HG03135 (cell line): ENCODE results near the gene ITPRID1.
"Not testable (repeated sequence)": the region's sequence is repeated elsewhere in the genome, so short reads cannot be mapped to it uniquely, and the experiment has no call there.

Source experiments
- ATAC-seq: cut with Tn5 transposase; IDR thresholded peaks from one replicate; pipeline ENCODE4 v1.9.1; 2021; ENCODE audit warnings: mild to moderate bottlenecking, moderate library complexity; ENCODE audit not compliant: unreplicated experiment

ITPRID1 gene

DNA sequence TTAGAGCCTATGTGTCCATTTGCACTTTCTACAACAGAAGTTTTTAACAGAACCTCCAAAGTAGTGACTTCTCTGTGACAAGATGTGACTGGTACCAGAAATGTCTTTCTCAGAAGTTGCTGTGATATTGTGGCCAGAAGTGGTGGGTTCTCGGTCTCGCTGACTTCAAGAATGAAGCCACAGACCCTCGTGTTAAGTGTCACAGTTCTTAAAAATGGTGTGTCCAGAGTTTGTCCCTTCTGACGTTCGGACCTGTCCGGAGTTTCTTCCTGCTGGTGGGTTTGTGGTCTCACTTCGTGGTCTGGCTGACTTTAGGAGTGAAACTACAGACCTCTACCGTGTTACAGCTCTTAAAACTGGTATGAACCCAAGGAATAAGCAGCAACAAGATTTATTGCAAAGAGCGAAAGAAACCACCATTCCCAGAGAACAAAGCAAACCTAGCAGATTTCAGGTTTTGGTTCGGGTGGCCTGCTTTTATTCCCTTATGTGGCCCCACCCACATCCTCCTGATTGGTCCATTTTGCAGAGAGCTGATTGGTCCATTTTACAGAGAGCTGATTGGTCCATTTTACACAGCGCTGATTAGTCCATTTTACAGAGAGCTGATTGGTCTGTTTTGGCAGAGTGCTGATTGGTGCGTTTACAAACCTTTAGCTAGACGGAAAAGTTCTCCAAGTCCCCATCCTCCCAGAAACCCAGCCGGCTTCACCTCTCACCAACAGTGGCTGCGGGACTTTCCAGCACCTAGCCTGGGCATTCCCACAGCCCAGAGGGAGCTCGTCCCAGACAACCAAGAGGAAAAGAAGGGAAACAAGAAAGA is 3.0 kb downstream of the ITPRID1 start:
- ATAC-seq: no peak

DNA sequence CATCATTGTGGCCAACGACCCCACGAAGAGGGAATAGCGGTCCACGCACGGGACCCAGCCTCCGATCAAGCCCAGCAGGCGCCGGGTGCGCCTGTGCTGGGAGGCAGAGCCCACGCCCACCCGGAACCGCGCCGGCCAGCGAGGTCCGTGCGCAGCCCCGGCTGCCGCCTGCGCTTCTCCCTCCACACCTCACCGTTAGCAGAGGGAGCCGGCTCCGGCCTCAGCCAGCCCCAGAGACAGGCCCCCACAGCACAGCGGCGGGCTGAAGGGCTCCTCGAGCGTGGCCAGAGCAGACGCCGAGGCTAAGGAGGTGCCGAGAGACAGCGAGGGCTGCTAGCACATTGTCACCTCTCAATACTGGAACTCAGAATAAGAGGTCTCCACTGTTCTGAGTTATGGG is 3.6 kb downstream of the ITPRID1 start:
- ATAC-seq: no peak

DNA sequence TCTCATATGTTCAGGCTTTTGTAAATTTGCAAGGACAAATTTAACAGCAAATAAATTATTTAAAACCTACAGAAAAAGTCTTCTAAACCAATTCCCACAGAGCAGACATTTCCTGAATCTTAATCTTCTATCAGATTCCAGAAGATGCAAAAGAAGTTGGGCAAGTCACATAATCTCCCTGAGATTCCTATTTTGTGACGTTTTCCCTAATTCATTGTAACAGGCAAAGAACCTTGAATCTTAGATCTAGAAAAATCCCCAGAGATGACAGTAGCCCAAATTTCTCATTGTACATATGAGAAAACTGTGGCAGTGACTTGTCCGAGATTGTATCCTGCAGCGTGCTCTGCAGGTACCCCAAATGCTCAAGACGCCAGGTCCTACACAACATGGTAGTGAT is 4.9 kb downstream of the ITPRID1 start:
- no peak for ATAC-seq

DNA sequence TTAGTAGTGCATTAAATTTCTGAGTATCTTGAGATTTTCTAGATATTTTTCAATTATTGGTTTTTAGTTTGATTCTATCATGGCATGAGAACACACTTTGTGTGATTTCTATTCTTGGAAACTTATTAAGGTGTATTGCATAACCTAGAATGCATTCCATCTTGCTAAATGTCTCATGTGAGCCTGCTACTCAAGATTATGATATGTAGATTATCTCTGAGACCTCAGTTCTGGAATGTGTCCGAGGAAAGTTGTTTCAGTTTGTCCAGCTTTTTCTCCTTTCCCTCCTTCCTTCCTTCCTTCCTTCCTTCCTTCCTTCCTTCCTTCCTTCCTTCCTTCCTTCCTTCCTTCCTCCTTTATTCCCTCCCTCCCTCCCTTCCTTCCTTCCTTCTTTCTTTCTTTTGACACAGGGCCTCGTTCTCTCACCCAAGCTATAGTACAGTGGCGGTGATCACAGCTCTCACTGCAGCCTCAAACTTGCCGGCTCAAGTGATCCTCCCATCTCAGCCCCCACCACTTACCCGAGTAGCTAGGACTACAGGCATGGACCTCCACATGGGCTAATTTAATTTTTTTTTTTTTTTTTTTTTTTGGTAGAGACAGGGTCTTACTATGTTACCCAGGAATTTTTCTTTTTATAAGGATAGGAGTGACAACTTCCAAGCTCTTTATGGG is 7.6 kb downstream of the ITPRID1 start:
- ATAC-seq: no peak

DNA sequence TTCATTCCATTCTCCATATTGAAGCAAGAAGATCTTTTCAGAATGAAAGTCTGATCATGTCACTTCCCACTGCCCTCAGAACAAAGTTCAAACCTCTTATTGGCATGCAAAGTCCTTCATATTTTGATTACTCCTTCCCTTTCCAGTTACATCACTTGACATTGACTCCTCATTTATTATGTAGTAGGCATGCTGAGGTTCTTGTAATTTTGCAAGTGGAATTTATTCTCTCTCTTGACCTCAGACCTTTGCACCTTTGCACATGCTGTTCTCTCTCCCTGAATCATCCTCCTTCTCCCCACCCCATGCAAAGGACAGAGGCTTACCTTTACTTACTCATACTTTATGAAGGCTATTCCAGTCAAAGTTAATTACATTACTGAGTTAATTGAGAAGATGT is 13.0 kb downstream of the ITPRID1 start:
- ATAC-seq: no peak

DNA sequence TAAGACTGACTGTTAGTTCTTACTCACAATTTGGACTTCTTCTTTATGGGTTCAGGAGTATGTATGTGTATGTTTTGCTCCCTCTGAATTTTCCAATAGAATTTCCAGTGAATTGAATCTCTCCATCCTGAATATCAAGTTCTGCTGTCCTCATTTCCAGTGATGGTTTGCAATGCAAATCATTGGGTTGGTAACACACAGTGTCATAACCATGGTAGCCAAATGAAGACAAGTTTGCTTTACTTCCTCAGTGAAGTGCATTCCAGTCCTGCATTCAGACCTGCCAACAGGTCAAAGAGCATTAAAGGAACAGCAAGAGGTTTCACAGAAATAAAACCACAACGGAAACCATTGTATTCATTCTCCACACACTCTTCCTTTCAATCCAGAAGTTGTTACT is 15.2 kb downstream of the ITPRID1 start:
- ATAC-seq: no peak

DNA sequence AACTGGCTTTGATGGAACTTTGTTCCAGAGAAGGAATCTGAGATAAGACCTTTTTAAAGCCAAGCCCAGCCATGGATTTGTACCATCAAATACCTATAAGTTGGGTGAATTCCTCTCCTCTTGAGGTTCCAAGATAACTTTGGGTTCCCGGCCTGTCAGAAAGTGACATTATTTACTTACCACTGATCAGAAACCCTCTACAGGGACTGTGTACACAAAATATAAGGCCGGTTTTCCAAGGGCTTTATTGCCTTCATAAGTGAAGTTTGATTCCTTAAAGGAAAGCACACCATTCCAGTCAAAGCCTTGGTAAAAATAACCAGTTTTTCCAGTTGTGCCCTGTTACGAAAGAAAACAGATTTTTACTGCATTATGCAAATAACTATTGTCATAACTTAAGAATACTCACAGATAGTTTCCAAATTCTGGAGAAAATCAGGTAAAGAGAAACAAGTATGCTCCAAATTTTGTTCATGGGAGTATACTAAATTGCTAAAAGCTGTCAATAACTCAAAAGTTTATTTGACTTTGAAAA is 26.8 kb downstream of the ITPRID1 start:
- ATAC-seq: not testable (repeated sequence)

DNA sequence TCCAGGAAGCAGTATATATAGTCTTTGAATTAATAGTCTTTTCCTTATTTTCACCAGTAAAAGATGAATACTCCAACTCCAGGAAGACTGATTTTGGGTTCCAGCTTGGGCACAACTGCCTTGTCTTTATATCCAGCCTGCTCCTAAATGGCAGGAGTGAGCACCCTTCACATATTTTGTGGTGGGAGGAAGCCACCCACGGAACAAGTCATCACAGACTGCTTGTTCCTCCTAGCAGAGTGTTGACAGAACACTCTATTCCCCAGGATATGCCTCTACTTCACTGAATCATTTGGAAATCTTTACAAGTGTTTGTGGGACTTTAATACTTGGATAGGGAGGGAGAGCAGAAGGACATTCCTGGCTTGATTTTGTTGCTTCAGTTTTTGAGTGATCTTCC is 31.7 kb downstream of the ITPRID1 start:
- no peak for ATAC-seq

DNA sequence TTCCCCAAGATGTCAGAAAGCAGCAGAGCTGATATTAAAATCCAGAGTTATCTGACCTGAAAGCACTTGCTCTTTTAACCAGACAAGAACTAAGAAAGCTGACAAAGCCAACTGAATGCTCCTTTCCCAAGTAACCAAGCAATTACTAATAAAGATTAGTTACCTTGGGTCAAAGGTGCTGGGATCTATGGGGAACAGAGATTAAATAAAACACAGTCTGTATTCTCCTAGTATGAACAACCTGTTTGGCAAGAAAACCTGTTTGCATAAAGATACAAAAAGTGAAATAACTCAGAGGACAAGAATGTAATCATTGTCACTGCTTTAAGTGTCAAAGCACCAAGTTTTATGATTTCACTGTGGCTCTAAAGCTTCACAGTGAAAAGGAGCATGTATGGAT is 35.7 kb downstream of the ITPRID1 start:
- ATAC-seq: no peak

DNA sequence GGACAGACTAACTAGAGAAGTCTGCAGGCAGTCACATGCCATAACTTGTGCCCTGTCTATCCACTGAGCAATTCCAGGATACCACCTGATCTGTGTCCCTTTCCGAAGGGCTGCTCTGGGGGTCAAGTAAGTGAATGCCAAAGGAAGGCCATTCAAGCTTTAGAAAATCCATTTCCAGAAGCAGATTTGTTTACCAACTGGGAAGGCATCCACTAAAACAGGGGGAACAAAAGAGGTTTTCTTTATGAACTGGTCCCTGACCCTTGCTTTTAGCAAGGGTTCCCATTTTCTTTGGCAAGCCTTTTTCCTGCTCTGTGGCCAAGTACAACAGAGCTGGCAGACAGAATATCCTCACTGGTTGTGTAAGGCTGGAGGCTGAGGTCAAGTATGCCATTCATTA is 36.5 kb downstream of the ITPRID1 start:
- ATAC-seq: no peak

DNA sequence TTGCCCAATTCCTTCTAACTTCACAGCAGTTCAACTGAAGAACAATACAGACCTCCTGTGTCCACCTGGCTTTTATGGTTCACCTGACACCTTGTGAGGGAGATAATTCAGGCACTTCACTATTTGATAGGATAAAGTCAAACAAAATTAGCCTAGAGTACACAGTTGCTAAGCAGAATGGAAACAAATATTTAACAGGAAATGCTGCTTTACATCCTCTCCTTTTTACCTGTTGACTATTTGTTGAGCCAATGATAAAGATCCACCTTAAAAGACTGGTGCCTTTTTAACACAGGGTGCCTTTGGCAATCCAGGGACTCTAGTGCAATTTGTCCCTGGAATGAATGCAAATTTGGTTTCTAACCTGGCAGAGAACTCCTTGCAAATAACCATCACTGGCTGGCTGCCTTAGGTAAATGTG is 39.8 kb downstream of the ITPRID1 start:
- ATAC-seq: no peak

DNA sequence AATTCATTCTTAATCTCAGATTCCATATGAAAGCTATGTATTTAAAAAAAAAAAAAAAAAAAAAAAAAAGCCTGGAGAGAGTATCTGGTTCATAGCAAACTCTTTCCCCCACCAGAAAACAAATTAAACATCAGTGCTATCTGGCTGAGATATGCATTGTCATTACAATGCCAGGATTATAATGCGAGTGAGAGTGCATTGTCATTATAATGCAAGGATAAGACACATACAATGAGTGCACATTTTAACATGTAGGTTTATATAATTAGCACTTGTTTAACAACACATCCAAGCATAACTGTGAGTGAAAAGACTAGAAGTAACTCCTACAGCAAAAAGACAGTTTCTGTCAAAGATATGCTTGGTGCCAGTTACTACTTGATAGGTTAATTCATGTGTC is 48.1 kb downstream of the ITPRID1 start:
- no peak for ATAC-seq

DNA sequence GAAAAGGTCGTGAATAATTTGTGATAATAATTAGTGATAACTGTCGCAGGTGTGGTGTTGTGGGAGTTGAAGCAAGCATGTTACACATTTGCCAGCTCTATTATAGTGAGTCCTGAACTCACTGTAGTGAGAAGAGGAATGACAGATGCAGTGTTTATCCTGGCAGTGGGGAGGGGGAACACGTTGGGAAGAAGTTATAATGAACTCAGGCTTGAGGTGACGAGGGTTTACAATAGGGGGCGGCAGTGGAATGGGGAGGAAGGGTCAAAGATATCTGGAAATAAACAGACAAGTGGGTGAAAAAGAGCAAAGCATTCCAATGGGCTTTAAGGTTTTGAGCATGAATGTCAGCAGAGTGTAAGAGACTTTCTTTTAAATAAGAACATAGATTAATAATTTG is 49.6 kb downstream of the ITPRID1 start:
- no peak for ATAC-seq

DNA sequence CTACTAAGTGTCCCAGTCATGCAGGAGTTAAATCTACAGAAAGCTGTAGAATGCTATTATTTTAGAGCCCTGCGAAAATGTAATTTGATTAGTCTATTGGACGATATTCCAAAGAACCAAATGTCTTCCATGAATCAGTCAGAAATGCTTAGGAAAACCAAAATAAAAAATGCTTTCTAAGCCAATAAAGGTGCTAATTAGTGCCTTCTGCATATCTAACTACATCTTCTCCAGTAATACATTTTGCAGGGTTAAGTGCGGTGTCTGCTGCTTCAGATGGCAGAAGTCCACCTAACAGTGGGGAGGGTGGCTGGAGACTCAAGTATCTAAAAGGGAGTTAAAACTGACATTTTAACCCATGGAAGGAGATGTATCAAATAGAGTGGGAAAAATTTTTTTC is 50.1 kb downstream of the ITPRID1 start:
- no peak for ATAC-seq

DNA sequence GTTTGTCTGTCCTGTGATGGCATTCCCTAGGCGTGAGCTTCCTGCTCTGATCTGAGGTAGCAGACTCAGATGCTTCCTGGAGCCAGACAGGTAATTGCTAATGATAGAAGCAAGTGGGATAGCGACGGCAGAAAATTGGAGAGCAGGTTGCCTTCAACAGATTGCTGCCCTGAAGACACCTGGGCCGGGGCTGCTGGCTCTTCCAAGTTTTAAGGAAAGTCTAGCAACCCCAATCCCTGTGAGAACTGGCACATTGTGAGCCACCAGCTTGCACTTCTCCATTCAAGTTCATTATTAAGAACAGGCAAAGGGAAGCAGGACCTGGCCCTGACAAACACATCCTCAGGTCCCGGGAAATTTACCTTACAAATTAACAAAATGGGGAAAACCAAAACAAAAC is 50.8 kb downstream of the ITPRID1 start:
- ATAC-seq: no peak

DNA sequence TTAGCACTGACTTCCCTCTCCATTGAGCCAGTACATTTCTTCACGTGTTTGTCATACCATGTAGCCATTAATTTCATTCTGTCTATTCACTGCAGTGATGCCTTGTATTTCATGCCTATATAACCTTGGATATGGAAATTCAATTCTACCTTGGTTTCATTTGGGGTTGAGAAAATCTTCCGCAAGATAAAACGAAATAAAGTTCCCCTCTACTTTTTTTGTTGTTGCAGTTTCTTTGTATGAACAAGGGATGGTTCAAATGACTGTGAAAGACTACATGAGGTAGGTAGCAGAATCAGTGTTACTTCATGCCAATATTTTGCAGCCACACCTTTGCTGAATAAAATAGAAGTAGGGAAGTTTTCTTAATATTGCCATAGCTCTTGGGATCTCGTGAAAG is 55.6 kb downstream of the ITPRID1 start:
- no peak for ATAC-seq

DNA sequence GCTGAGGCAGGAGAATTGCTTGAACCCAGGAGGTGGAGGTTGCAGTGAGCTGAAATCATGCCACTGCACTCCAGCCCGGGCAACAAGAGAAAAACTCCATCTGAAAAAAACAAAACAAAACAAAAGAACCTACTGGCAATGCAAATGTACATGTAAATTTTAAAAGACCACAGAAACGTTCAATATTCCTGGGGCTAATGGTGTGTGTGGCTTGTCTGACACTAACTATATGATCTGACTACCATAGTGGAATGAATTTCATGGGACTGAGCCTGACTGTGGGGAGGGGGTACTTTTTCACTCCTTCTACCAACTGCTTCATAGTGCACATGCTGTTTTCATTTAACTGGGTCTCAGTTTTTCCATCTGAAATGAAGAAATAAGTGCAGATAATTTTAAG is 69.6 kb downstream of the ITPRID1 start:
- no peak for ATAC-seq

DNA sequence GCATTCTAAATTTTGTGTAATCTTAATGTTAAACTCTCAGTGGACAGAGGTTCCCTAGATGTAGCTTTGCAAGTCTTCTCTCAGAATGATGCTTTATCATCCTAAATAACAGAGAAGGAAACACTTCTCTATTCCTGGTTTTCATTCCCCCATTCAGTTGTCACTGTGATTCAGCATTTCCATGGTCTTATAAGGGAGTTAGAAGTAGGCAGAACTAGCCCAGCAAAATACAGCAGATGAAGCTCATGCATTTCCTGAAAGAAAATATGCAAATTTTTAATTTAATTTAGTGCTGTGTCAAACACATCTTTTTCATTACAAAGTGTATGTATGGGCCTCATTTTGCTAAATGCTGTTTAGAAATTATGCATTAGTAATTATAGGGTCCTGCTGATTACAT is 70.1 kb downstream of the ITPRID1 start:
- no peak for ATAC-seq

DNA sequence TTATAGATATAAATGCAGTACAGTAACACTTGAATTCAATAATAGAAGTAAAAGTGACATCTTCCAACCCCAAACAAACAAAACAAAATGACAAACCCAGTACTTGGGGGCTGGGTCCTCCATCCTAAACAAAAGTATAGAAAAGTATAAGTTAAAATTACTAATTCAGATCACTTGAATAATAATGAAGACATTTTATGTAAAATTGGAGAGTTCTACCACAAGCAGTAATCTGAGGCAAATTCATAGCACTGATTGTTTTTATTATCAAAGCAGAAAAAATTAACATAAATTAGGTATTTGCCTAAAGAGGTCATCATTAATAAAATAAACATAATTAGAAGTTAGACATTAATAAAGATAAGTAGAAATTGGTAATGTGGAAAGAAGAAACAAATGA is 81.5 kb downstream of the ITPRID1 start:
- no peak for ATAC-seq

DNA sequence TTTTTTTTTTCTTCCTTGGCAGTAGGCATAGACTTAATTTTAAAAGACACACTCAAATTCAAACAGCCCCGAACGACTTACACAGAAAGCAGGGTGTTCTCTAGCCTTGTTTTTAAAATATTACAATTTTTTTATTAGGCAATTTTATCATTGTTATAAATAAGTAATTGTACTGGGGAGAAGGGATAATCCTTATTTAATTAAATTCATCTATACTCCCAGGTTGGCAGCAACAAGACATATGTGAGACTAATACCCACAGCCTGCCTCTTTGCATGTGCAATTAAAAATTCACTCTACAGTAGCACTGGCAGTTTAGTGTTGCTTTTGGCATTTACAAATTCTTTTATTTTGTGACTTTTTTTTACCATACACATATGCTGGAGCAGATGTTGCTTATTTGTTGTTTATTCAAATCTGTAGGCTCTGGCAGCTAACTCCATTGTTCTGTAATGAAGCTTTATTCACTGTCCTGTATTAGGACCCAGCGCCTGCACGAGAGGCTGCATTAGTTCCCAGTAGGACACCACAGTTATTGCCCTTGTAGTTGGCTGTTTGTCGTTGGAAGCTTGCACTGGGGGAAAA is 88.2 kb downstream of the ITPRID1 start:
- no peak for ATAC-seq

DNA sequence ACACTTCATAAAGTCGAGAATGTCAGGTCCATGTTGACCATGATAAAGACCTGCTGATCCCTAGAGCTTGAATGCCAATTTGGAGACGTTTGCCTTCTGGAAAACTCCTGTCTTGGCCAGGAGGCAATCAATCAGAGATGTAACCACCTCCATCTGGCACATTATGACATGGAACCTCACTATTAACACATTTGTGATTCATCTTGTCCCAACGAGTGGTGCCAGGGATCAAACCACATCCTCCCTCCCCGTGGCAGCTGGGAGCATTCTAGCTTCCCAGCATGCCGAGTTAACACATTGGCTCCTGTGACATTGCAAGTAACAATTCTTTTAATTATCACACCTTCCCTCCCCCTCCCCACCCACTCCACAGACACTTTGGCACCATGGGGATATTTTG is 89.2 kb downstream of the ITPRID1 start:
- no peak for ATAC-seq

DNA sequence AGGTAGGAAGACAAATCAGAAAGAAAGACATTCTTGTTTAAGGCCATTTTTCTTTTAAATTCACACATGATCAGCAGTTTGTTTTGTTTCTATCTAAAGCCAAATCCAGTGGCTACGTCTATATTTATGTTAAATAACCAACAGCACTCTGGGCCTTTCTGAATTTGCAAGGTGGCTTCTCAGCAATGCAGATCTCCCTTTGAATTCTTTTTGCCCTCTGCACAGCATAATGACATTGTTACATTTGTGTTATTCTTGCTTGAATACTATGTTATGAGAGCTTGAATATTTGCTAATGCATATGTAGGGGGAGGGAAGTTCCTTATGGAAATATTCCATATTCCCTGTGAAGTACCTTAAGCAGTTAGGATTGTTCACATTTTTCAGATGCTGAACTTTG is 99.7 kb downstream of the ITPRID1 start:
- no peak for ATAC-seq
